Heart left ventricle (tissue), 13 donors: ENCODE results near the gene ATP6V1A.

Source experiments
- CTCF ChIP-seq, 12 donors: fragments of 200-600 bp; sonication (generic) in 4 of 12; IDR thresholded peaks; one replicate each; pipeline versions ENCODE4 v1.5.0 to v1.8.0; 2018 to 2022; ENCODE audit warnings: antibody characterized with exemption in 12 of 12, mild to moderate bottlenecking in 5 of 12
- POLR2A ChIP-seq, 2 donors: fragments of 450-650 bp; IDR thresholded peaks; one replicate each; pipeline ENCODE4 v1.6.1; 2017; ENCODE audit warnings: antibody characterized with exemption in 2 of 2, mild to moderate bottlenecking in 2 of 2, moderate library complexity in 2 of 2
- donor health status: ischemic (EF 13 %, LVEDD 7.1; RV severe dilation, severe dysfunction).
- donor health status: DM: no; HTN: yes; CAD: no.
- donor health status: DM: no; HTN: no; CAD: no.
- donor health status: ischemic (EF 25% LVEDD 6.9; RV normal size, moderate dysfunction).
- donor health status: ischemic (EF 25% LVEDD 5.7; RV mildly dilated, moderate dysfunction).
- donor health status: ischemic (EF 35%, LVEDD 5.7; RV mildly dilated, moderate dysfunction).
- donor health status: nonischemic (EF 11% LVEDD 7.7; RV severe dilation, severe dysfunction).
- donor health status: DM: yes; HTN: yes; CAD: no.
- donor health status: PGD.
- donor health status: ischemic (EF 29% LVEDD 5.4; RV normal size, mild dysfunction).
- donor health status: nonischemic (EF 23%, LVEDD 6.1; RV moderate dilation, normal function).

GRCh38 chr3:113839551-113839950, 92.7 kb downstream of the ATP6V1A start:
- TF ChIP-seq CTCF (IDR thresholded peaks at IDR 0.05): no peak
- TF ChIP-seq POLR2A (IDR thresholded peaks at IDR 0.05): no peak
